CD4-positive, alpha-beta memory T cell (primary cell): ENCODE data around the gene LTBP4. TPM values are rescaled to one million over a fixed set of nuclear protein-coding genes. Genes with fewer than 3 reads are reported as not detected.
"Not testable (repeated sequence)": the region's sequence is repeated elsewhere in the genome, so short reads cannot be mapped to it uniquely, and the experiment has no call there.

ENCODE experiments used
- CTCF ChIA-PET: fragments of 350-600 bp; sonication (Branson Sonifier 250); formaldehyde crosslinking; loops from one replicate; lab custom pipeline; 2021; ENCODE audit warnings: inconsistent platforms; ENCODE audit not compliant: partially characterized antibody; lab: Charles Lee
- POLR2A ChIA-PET: fragments of 350-600 bp; sonication (Branson Sonifier 250); formaldehyde crosslinking; loops from one replicate; lab custom pipeline; 2021; ENCODE audit not compliant: partially characterized antibody; lab: Charles Lee
- DNase-seq, 5 donors: peaks; one replicate each; pipeline versions ENCODE4 v3.0.0 to v3.0.0-alpha.2; 2020 to 2022; ENCODE audit warnings: mixed read lengths in 1 of 5
- H3K27ac ChIP-seq: one replicate; pipeline ENCODE4 v1.7.0; 2013; ENCODE audit warnings: low read depth, low read length
- H3K27me3 ChIP-seq: 2 replicates; pipeline ENCODE4 v1.7.0; 2013; ENCODE audit warnings: mild to moderate bottlenecking, low read length, moderate library complexity; ENCODE audit not compliant: insufficient read depth
- H3K36me3 ChIP-seq: 2 replicates; pipeline ENCODE4 v1.7.0; 2013; ENCODE audit warnings: mild to moderate bottlenecking, low read length, moderate library complexity; ENCODE audit not compliant: insufficient read depth
- H3K4me1 ChIP-seq: 2 replicates; pipeline ENCODE4 v1.7.0; 2013; ENCODE audit warnings: mild to moderate bottlenecking, low read length, moderate library complexity; ENCODE audit not compliant: insufficient read depth
- H3K4me3 ChIP-seq, 2 donors: one replicate each; pipeline ENCODE4 v1.7.0; 2013; ENCODE audit warnings: low read length in 2 of 2, mild to moderate bottlenecking in 1 of 2
- H3K9me3 ChIP-seq, 2 donors: one replicate each; pipeline ENCODE4 v1.7.0; 2013; ENCODE audit warnings: low read length in 2 of 2, control low read depth in 1 of 2; ENCODE audit not compliant: control insufficient read depth in 1 of 2
- H3K27ac Mint-ChIP-seq, 7 donors: one replicate each; pipeline ENCODE4 v1.8.0; 2020 to 2021; ENCODE audit warnings: mixed read lengths in 7 of 7, mild to moderate bottlenecking in 6 of 7, inconsistent platforms in 3 of 7, moderate library complexity in 3 of 7
- H3K27me3 Mint-ChIP-seq, 2 donors: one replicate each; pipeline ENCODE4 v1.8.0; 2020 to 2021; ENCODE audit warnings: mixed read lengths in 2 of 2
- H3K36me3 Mint-ChIP-seq, 2 donors: one replicate each; pipeline ENCODE4 v1.8.0; 2020 to 2021; ENCODE audit warnings: mixed read lengths in 2 of 2, inconsistent platforms in 1 of 2, mild to moderate bottlenecking in 1 of 2
- H3K4me1 Mint-ChIP-seq, 4 donors: one replicate each; pipeline ENCODE4 v1.8.0; 2020 to 2021; ENCODE audit warnings: mixed read lengths in 4 of 4, mild to moderate bottlenecking in 1 of 4
- H3K4me3 Mint-ChIP-seq, 8 donors: one replicate each; pipeline ENCODE4 v1.8.0; 2020 to 2021; ENCODE audit warnings: mixed read lengths in 8 of 8, mild to moderate bottlenecking in 7 of 8, moderate library complexity in 6 of 8, inconsistent platforms in 3 of 8
- H3K9me3 Mint-ChIP-seq, 8 donors: one replicate each; pipeline ENCODE4 v1.8.0; 2020 to 2021; ENCODE audit warnings: mixed read lengths in 8 of 8, mild to moderate bottlenecking in 5 of 8, inconsistent platforms in 3 of 8, moderate library complexity in 1 of 8
- intact Hi-C: fragments of 100-400 bp; cut with micrococcal nuclease; formaldehyde crosslinking; loops from one replicate; pipeline ENCODE4 v1.15.1; 2023
- polyA plus RNA-seq, 2 donors: library from polyadenylated mRNA; unstranded; fragments of 300-500 nt; fragmentation: Illumina TruSeq; gene quantifications; one replicate each; pipeline ENCODE4 v1.2.3, GENCODE V29; 2021
- total RNA-seq, 2 experiments: library from RNA; stranded (reverse); gene quantifications; one replicate each; pipeline ENCODE4 v1.2.3, GENCODE V29; 2021

Gene LTBP4
- total and polyA plus RNA-seq, 4 experiments from 2014 or later, result 26.0 to 158 (median 103) TPM

GRCh38 chr19:40560092-40560507 lies 41.1 kb upstream of the LTBP4 start:
- H3K36me3 Mint-ChIP-seq, result no peaks in the 10 kb centered on the region
- no peaks in the 10 kb centered on the region for H3K9me3 Mint-ChIP-seq
- peaks cover 31 to 38% of the 10 kb centered on the region in 2 donors for H3K27me3 Mint-ChIP-seq
- Histone ChIP-seq H3K4me1 (no peaks in the 10 kb centered on the region), H3K4me3 (no peak overlapping the region), H3K27me3 (no peaks in the 10 kb centered on the region), H3K27ac (no peak overlapping the region), H3K36me3 (no peaks in the 10 kb centered on the region), H3K9me3 (no peaks in the 10 kb centered on the region)
- DNase-seq, result no peak
- ChIA-PET CTCF (no interaction called here), POLR2A (no interaction called here)
- no peak overlapping the region for H3K4me3 Mint-ChIP-seq
- H3K27ac Mint-ChIP-seq, result no peak overlapping the region
- intact Hi-C loops, result no loop called here
- H3K4me1 Mint-ChIP-seq, result peaks cover 0 to 2% (median 0%) of the 10 kb centered on the region in 4 donors

GRCh38 chr19:40561947-40562346 lies 39.2 kb upstream of the LTBP4 start:
- CTCF ChIA-PET, result no interaction called here
- H3K4me1 ChIP-seq, result no peaks in the 10 kb centered on the region
- no peak for DNase-seq
- H3K4me3 ChIP-seq, result no peak overlapping the region
- intact Hi-C loops, result no loop called here
- Mint-ChIP-seq H3K27ac (no peak overlapping the region), H3K27me3 (peaks cover 28 to 32% of the 10 kb centered on the region in 2 donors), H3K9me3 (no peaks in the 10 kb centered on the region), H3K36me3 (no peaks in the 10 kb centered on the region), H3K4me1 (peaks cover 0 to 4% (median 2%) of the 10 kb centered on the region in 4 donors), H3K4me3 (no peak overlapping the region)
- no peaks in the 10 kb centered on the region for H3K36me3 ChIP-seq
- no peaks in the 10 kb centered on the region for H3K27me3 ChIP-seq
- H3K9me3 ChIP-seq, result no peaks in the 10 kb centered on the region
- H3K27ac ChIP-seq, result no peak overlapping the region
- POLR2A ChIA-PET, result no interaction called here

DNA sequence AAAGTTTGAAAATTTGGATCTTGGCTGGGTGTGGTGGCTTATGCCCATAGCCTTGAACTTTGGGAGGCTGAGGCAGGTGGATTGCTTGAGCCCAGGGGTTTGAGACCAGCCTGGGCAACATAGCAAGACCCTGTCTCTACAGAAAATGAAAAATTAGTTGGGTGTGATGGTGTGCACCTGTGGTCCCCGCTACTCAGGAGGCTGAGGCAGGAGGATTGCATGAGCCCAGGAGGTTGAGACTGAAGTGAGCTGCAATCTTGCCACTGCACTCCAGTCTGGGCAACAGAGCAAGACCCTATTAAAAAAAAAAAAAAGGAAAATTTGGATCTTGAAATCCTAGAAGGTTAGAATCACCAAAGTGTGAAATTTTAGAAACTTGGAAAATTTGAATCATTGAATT lies 36.6 kb upstream of the LTBP4 start:
- H3K4me1 Mint-ChIP-seq, H3K9me3 Mint-ChIP-seq, H3K36me3 Mint-ChIP-seq, CTCF ChIA-PET, POLR2A ChIA-PET, H3K9me3 ChIP-seq, H3K27ac ChIP-seq, H3K27ac Mint-ChIP-seq, H3K4me3 ChIP-seq, intact Hi-C loops, H3K36me3 ChIP-seq, DNase-seq, H3K4me1 ChIP-seq, H3K27me3 ChIP-seq, H3K4me3 Mint-ChIP-seq: not testable (repeated sequence)
- H3K27me3 Mint-ChIP-seq, result peaks cover 24 to 29% of the 10 kb centered on the region in 2 donors

DNA sequence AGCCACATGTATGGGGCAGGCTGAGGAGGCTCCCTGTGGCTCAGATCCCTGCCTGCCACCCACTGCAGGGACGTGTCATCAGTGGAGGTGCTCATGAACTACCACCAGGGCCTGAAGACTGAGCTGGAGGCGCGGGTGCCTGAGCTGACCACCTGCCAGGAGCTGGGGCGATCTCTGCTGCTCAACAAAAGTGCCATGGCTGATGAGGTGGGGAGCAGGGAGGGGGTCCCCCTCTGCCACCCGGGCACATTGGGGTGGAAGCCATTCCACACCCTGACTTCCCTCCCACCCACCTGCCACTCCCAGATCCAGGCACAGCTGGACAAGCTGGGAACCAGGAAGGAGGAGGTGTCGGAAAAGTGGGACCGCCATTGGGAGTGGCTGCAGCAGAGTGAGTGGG lies 35.8 kb upstream of the LTBP4 start:
- DNase-seq, result no peak
- Histone ChIP-seq H3K27me3 (no peaks in the 10 kb centered on the region), H3K27ac (no peak overlapping the region), H3K4me1 (peaks cover 8% of the 10 kb centered on the region), H3K4me3 (no peak overlapping the region), H3K9me3 (no peaks in the 10 kb centered on the region), H3K36me3 (no peaks in the 10 kb centered on the region)
- no peak overlapping the region for H3K4me3 Mint-ChIP-seq
- peaks cover 6 to 15% (median 10%) of the 10 kb centered on the region in 4 donors for H3K4me1 Mint-ChIP-seq
- ChIA-PET POLR2A (no interaction called here), CTCF (no interaction called here)
- no peaks in the 10 kb centered on the region for H3K36me3 Mint-ChIP-seq
- no peak overlapping the region for H3K27ac Mint-ChIP-seq
- intact Hi-C loops, result no loop called here
- H3K9me3 Mint-ChIP-seq, result no peaks in the 10 kb centered on the region
- peaks cover 23 to 24% of the 10 kb centered on the region in 2 donors for H3K27me3 Mint-ChIP-seq

DNA sequence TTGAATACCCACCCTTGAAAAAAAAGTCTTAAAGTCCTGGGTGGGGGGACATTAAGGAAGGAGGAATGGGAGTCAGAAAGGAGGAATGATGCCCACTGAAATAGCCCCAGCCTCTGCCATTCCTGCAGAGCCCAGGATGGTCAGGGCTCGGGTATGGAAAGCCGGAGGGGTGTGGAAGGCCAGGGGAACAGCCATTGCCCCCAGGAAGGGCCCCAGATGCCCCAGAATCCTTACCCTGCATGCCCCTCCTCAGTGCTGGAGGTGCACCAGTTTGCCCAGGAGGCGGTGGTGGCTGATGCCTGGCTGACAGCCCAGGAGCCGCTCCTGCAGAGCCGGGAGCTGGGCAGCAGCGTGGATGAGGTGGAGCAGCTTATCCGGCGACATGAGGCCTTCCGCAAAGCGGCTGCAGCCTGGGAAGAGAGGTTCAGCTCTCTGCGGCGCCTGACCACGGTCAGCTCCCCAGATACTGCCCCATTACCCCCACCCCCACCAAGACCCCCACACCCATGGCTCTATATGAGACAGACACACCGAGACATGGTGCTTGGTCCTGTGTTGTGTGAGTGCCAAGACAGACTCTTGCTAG lies 35.2 kb upstream of the LTBP4 start:
- no peak for DNase-seq
- intact Hi-C loops, result no loop called here
- H3K27me3 Mint-ChIP-seq, result peaks cover 20% of the 10 kb centered on the region in 2 donors
- no peak overlapping the region for H3K27ac Mint-ChIP-seq
- H3K4me3 Mint-ChIP-seq, result peak overlapping the region in 1 of 8 donors; percentile 62
- Histone ChIP-seq H3K36me3 (no peaks in the 10 kb centered on the region), H3K27me3 (no peaks in the 10 kb centered on the region), H3K9me3 (no peaks in the 10 kb centered on the region), H3K27ac (no peak overlapping the region), H3K4me3 (no peak overlapping the region), H3K4me1 (peaks cover 12% of the 10 kb centered on the region)
- CTCF ChIA-PET, result no interaction called here
- POLR2A ChIA-PET, result no interaction called here
- H3K9me3 Mint-ChIP-seq, result no peaks in the 10 kb centered on the region
- H3K4me1 Mint-ChIP-seq, result peaks cover 10 to 20% (median 16%) of the 10 kb centered on the region in 4 donors
- H3K36me3 Mint-ChIP-seq, result no peaks in the 10 kb centered on the region

GRCh38 chr19:40567040-40567749 lies 34.0 kb upstream of the LTBP4 start:
- no peaks in the 10 kb centered on the region for H3K36me3 ChIP-seq
- DNase-seq, result no peak
- H3K4me3 ChIP-seq, result no peak overlapping the region
- CTCF ChIA-PET, result interaction anchor here (1.5 kb wide), 1 partner anchor 11 kb away, joined by 3 read pairs; no protein-coding TSS in a partner anchor
- Mint-ChIP-seq H3K4me3 (peak overlapping the region in 6 of 8 donors; percentile 29 to 59 (median 40)), H3K9me3 (no peaks in the 10 kb centered on the region), H3K4me1 (peaks cover 8 to 21% (median 16%) of the 10 kb centered on the region in 4 donors), H3K27ac (no peak overlapping the region), H3K36me3 (no peaks in the 10 kb centered on the region), H3K27me3 (peaks cover 13 to 14% of the 10 kb centered on the region in 2 donors)
- H3K4me1 ChIP-seq, result peaks cover 14% of the 10 kb centered on the region
- no peak overlapping the region for H3K27ac ChIP-seq
- POLR2A ChIA-PET, result no interaction called here
- no peaks in the 10 kb centered on the region for H3K27me3 ChIP-seq
- intact Hi-C loops, result no loop called here
- no peaks in the 10 kb centered on the region for H3K9me3 ChIP-seq

DNA sequence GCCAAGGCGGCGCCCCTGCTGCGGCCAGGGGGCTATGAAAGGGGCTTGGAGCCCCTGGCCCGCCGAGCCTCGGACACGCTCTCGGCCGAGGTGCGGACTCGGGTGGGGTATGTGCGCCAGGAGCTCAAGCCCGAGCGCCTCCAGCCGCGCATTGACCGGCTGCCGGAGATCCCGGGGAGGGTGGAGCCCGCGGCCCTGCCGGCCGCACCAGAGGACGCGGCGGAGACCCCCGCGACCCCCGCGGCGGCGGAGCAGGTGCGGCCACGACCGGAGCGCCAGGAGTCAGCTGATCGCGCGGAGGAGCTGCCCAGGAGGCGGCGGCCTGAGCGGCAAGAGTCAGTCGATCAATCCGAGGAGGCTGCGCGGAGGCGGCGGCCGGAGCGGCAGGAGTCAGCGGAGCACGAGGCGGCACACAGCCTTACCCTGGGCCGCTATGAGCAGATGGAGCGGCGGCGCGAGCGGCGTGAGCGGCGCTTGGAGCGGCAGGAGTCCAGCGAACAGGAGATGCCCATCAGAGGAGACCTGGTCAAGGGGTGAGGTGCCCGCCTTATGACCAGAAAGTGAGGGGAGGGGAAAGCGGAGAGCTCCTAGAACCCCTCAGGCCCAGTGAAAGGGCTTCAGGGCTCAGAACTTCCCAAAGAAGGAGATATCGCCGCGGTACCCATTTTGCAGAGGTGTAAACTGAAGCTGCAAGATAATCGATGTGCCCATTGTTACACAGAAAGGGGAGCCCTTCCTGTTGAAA lies 33.2 kb upstream of the LTBP4 start:
- no peak overlapping the region for H3K27ac ChIP-seq
- no peaks in the 10 kb centered on the region for H3K27me3 ChIP-seq
- H3K4me1 ChIP-seq, result peaks cover 14% of the 10 kb centered on the region
- no peak for DNase-seq
- ChIA-PET CTCF (interaction anchor here (1.5 kb wide), 1 partner anchor 12 kb away, joined by 3 read pairs; no protein-coding TSS in a partner anchor), POLR2A (interaction anchor here (1.0 kb wide), 1 partner anchor 36 kb away, joined by 3 read pairs; no protein-coding TSS in a partner anchor)
- Mint-ChIP-seq H3K36me3 (no peaks in the 10 kb centered on the region), H3K27me3 (peaks cover 13 to 14% of the 10 kb centered on the region in 2 donors), H3K9me3 (no peaks in the 10 kb centered on the region), H3K27ac (no peak overlapping the region), H3K4me3 (peak overlapping the region in 3 of 8 donors; percentile 15 to 46 (median 34)), H3K4me1 (peaks cover 8 to 21% (median 16%) of the 10 kb centered on the region in 4 donors)
- no peaks in the 10 kb centered on the region for H3K9me3 ChIP-seq
- intact Hi-C loops, result no loop called here
- H3K36me3 ChIP-seq, result no peaks in the 10 kb centered on the region
- no peak overlapping the region for H3K4me3 ChIP-seq
